Keratinocyte (primary cell): ENCODE measurements around the gene HPSE. TPM values are rescaled to one million over a fixed set of nuclear protein-coding genes. Genes with fewer than 3 reads are reported as not detected.

Experiments
- DNase-seq: peaks from one replicate; pipeline ENCODE4 v3.0.0-alpha.2; 2011; ENCODE audit warnings: low read depth, missing footprints, low spot score
- FAIRE-seq: peaks from 2 replicates; lab custom pipeline; 2011; peaks lifted over from hg19 to GRCh38; lab: Jason Lieb, UNC
- H2AFZ ChIP-seq: 2 replicates; pipeline ENCODE4 v1.6.0; 2012; ENCODE audit warnings: low read length, control low read depth, inconsistent platforms; ENCODE audit not compliant: control insufficient read depth
- H3K27ac ChIP-seq: 2 replicates; pipeline ENCODE4 v1.5.1; 2011; ENCODE audit warnings: low read length; ENCODE audit not compliant: control insufficient read depth, insufficient read depth
- H3K27me3 ChIP-seq: 3 replicates; pipeline ENCODE4 v1.6.0; 2011; ENCODE audit warnings: low read length; ENCODE audit not compliant: control insufficient read depth, insufficient read depth; ENCODE audit errors: extremely low read depth
- H3K36me3 ChIP-seq, 2 experiments: 2 replicates in 1 of 2; 3 replicates in 1 of 2; pipeline ENCODE4 v1.5.1; 2011; ENCODE audit warnings: low read length in 2 of 2, mild to moderate bottlenecking in 1 of 2; ENCODE audit not compliant: control insufficient read depth in 2 of 2, insufficient read depth in 2 of 2; ENCODE audit errors: extremely low read depth in 1 of 2
- H3K4me1 ChIP-seq: 3 replicates; pipeline ENCODE4 v1.5.1; 2011; ENCODE audit warnings: low read length; ENCODE audit not compliant: control insufficient read depth, insufficient read depth; ENCODE audit errors: extremely low read depth
- H3K4me2 ChIP-seq: 3 replicates; pipeline ENCODE4 v1.6.0; 2011; ENCODE audit warnings: low read depth, low read length; ENCODE audit not compliant: control insufficient read depth, insufficient read depth; ENCODE audit errors: extremely low read depth
- H3K4me3 ChIP-seq, 3 experiments: fragments of 200-600 bp in 1 of 3; sonication (generic) in 1 of 3; 2 replicates in 2 of 3; 3 replicates in 1 of 3; pipeline ENCODE4 v1.5.1; 2011 to 2016; ENCODE audit warnings: low read length in 3 of 3, mild to moderate bottlenecking in 3 of 3, control low read depth in 2 of 3, inconsistent platforms in 1 of 3, low read depth in 1 of 3, mixed read lengths in 1 of 3, mixed run types in 1 of 3, moderate library complexity in 1 of 3; ENCODE audit not compliant: control insufficient read depth in 2 of 3, insufficient read depth in 2 of 3; ENCODE audit errors: extremely low read depth in 1 of 3
- H3K79me2 ChIP-seq: 2 replicates; pipeline ENCODE4 v1.6.0; 2012; ENCODE audit warnings: low read length; ENCODE audit not compliant: control insufficient read depth, insufficient read depth
- H3K9ac ChIP-seq: 3 replicates; pipeline ENCODE4 v1.6.0; 2011; ENCODE audit warnings: low read length; ENCODE audit not compliant: control insufficient read depth, insufficient read depth; ENCODE audit errors: extremely low read depth
- H3K9me1 ChIP-seq: 3 replicates; pipeline ENCODE4 v1.6.0; 2011; ENCODE audit warnings: low read length; ENCODE audit not compliant: control insufficient read depth, insufficient read depth; ENCODE audit errors: extremely low read depth
- H3K9me3 ChIP-seq: 2 replicates; pipeline ENCODE4 v1.5.1; 2012; ENCODE audit warnings: low read depth, low read length; ENCODE audit not compliant: control insufficient read depth
- H4K20me1 ChIP-seq: 3 replicates; pipeline ENCODE4 v1.6.0; 2011; ENCODE audit warnings: low read length; ENCODE audit not compliant: control insufficient read depth, insufficient read depth; ENCODE audit errors: extremely low read depth
- CTCF ChIP-seq, 3 experiments: IDR thresholded peaks in 1 of 3; conservative IDR thresholded peaks in 1 of 3; optimal IDR thresholded peaks in 1 of 3; 2 replicates in 2 of 3; 3 replicates in 1 of 3; pipeline versions ENCODE3 to v1.5.1; 2011; ENCODE audit warnings: low read length in 3 of 3, mild to moderate bottlenecking in 3 of 3, moderate library complexity in 2 of 3, control low read depth in 1 of 3, inconsistent platforms in 1 of 3; ENCODE audit not compliant: insufficient read depth in 2 of 3; ENCODE audit errors: extremely low read depth in 1 of 3
- EZH2 ChIP-seq: IDR thresholded peaks from one replicate; pipeline ENCODE4 v1.6.1; 2012; ENCODE audit warnings: inconsistent platforms, mild to moderate bottlenecking, low read length, moderate library complexity
- dilution Hi-C: fragments of 300-500 bp; cut with MboI; formaldehyde crosslinking; loops from one replicate; pipeline ENCODE4 v1.7.0; 2020; ENCODE audit warnings: low sequenced_read_pairs; ENCODE audit not compliant: extremely low pct_ligation_motif_present
- polyA minus RNA-seq, 3 experiments: library from RNA; depleted of rRNA, polyadenylated mRNA; stranded (reverse); fragments of >200 nt; gene quantifications; 1 replicate in 1 of 3; 2 replicates in 1 of 3; 3 replicates in 1 of 3; pipeline ENCODE4 v1.2.3, GENCODE V29; 2011
- polyA plus RNA-seq, 5 experiments: library from polyadenylated mRNA; depleted of rRNA in 3 of 5; stranded (reverse) in 3 of 5; stranded (forward) in 1 of 5; unstranded in 1 of 5; fragments of >200 nt; gene quantifications; 1 replicate in 1 of 5; 2 replicates in 3 of 5; 3 replicates in 1 of 5; pipeline versions ENCODE4 v1.2.1 to v1.2.3, GENCODE V29; 2011 to 2012; ENCODE audit warnings: missing spikeins in 2 of 5, low read depth in 1 of 5, low replicate concordance in 1 of 5

HPSE gene
- polyA plus RNA-seq: 1.9 to 5.7 TPM (median 3.4 TPM) in 3 replicates
- 4.1 TPM for polyA plus RNA-seq (2011; ENCODE audit: low read depth)
- polyA plus RNA-seq (2011; cell fraction: cytosol; rRNA removed): 1.2 and 2.2 TPM in 2 replicates
- 2.7 and 3.7 TPM in 2 replicates for polyA plus RNA-seq (2011; cell fraction: nucleus; rRNA removed)
- 5.3 and 9.3 TPM in 2 replicates for polyA plus RNA-seq (2012; ENCODE audit: low replicate concordance)
- 1.4 to 6.8 TPM (median 2.2 TPM) in 3 replicates for polyA minus RNA-seq
- 3.1 TPM for polyA minus RNA-seq (2011; cell fraction: cytosol; rRNA and poly(A)+ RNA removed)
- 1.9 and 3.1 TPM in 2 replicates for polyA minus RNA-seq (2011; cell fraction: nucleus; rRNA and poly(A)+ RNA removed)

GRCh38 chr4:83334425-83335241, at the start of gene HPSE:
HPSE (minus strand) TSS chr4:83334848; CDS start chr4:83334782, 66 bp downstream.
- peak within 1 kb of the TSS; percentile 95 for H2AFZ ChIP-seq
- TF ChIP-seq CTCF (optimal IDR thresholded peaks at IDR 0.05 in 1 of 3, IDR thresholded peaks at IDR 0.05 in 1 of 3, conservative IDR thresholded peaks at IDR 0.05 in 1 of 3; ENCODE audit: extremely low read depth in 1 of 3, insufficient read depth in 2 of 3, low read length in 3 of 3) (no peak), EZH2 (no peak)
- peak within 1 kb of the TSS; percentile 56 to 77 (median 68) for H3K4me3 ChIP-seq

GRCh38 chr4:83382850-83383249, 48.2 kb upstream of the HPSE start:
- Histone ChIP-seq H3K27ac (no peak overlapping the region), H3K4me1 (peaks cover 23% of the 10 kb centered on the region), H3K36me3 (no peaks in the 10 kb centered on the region), H3K79me2 (no peaks in the 10 kb centered on the region), H4K20me1 (no peaks in the 10 kb centered on the region), H3K4me3 (no peak overlapping the region), H3K9me3 (peaks cover 5% of the 10 kb centered on the region), H2AFZ (no peak overlapping the region), H3K9ac (no peak overlapping the region), H3K9me1 (no peaks in the 10 kb centered on the region), H3K4me2 (no peak overlapping the region), H3K27me3 (no peaks in the 10 kb centered on the region)
- dilution Hi-C loops: no loop called here
- TF ChIP-seq EZH2: no peak
- no peak for TF ChIP-seq CTCF (optimal IDR thresholded peaks at IDR 0.05 in 1 of 3, IDR thresholded peaks at IDR 0.05 in 1 of 3, conservative IDR thresholded peaks at IDR 0.05 in 1 of 3; ENCODE audit: extremely low read depth in 1 of 3, insufficient read depth in 2 of 3, low read length in 3 of 3)
- DNase-seq (no peak), FAIRE-seq (no peak)

More at GRCh38 chr4:83334425-83335241, at the start of gene HPSE:
- Histone ChIP-seq H3K27me3 (no peaks in the 10 kb centered on the region), H3K9me1 (peaks cover 2% of the 10 kb centered on the region), H4K20me1 (no peaks in the 10 kb centered on the region), H3K36me3 (no peaks in the 10 kb centered on the region), H3K4me1 (peaks cover 19% of the 10 kb centered on the region), H3K9me3 (no peaks in the 10 kb centered on the region), H3K27ac (peak within 1 kb of the TSS; percentile 26), H3K4me2 (peak within 1 kb of the TSS; percentile 84), H3K79me2 (no peaks in the 10 kb centered on the region), H3K9ac (peak within 1 kb of the TSS; percentile 65)
- dilution Hi-C loops: no loop called here
- DNase-seq: peak; percentile 52
- FAIRE-seq: peak; percentile 79
